Osteoblast (primary cell): Measurements from ENCODE around the gene RBMX. TPM values are rescaled to one million over a fixed set of nuclear protein-coding genes. Genes with fewer than 3 reads are reported as not detected.

Experiments
- DNase-seq: peaks from one replicate; pipeline ENCODE4 v3.0.0; 2011; ENCODE audit warnings: low spot score, mixed read lengths; ENCODE audit not compliant: insufficient read length; ENCODE audit errors: missing footprints
- H2AFZ ChIP-seq: 2 replicates; pipeline ENCODE4 v1.6.0; 2011; ENCODE audit warnings: mild to moderate bottlenecking, low read length
- H3K27ac ChIP-seq: 2 replicates; pipeline ENCODE4 v1.5.1; 2011; ENCODE audit warnings: mild to moderate bottlenecking, low read depth, low read length, moderate library complexity
- H3K27me3 ChIP-seq: 2 replicates; pipeline ENCODE4 v1.6.0; 2012; ENCODE audit warnings: mild to moderate bottlenecking, control low read depth, inconsistent platforms, low read length, moderate library complexity; ENCODE audit not compliant: insufficient read depth
- H3K36me3 ChIP-seq: 2 replicates; pipeline ENCODE4 v1.5.1; 2011; ENCODE audit warnings: mild to moderate bottlenecking, low read length, control low read depth, moderate library complexity; ENCODE audit not compliant: insufficient read depth
- H3K4me1 ChIP-seq: 2 replicates; pipeline ENCODE4 v1.5.1; 2011; ENCODE audit warnings: mild to moderate bottlenecking, low read length, control low read depth, moderate library complexity; ENCODE audit not compliant: insufficient read depth
- H3K4me2 ChIP-seq: 2 replicates; pipeline ENCODE4 v1.6.0; 2011; ENCODE audit warnings: mild to moderate bottlenecking, low read length; ENCODE audit not compliant: insufficient read depth
- H3K4me3 ChIP-seq: fragments of 200-600 bp; sonication (generic); 3 replicates; pipeline ENCODE4 v1.5.1; 2012; ENCODE audit warnings: mild to moderate bottlenecking, low read length, inconsistent platforms; ENCODE audit not compliant: insufficient read depth
- H3K79me2 ChIP-seq: 2 replicates; pipeline ENCODE4 v1.6.0; 2012; ENCODE audit warnings: mild to moderate bottlenecking, low read length, control low read depth, inconsistent platforms; ENCODE audit not compliant: insufficient read depth
- H3K9me3 ChIP-seq: 2 replicates; pipeline ENCODE4 v1.5.1; 2011; ENCODE audit warnings: low read depth, low read length, control low read depth
- H4K20me1 ChIP-seq: 2 replicates; pipeline ENCODE4 v1.6.0; 2012; ENCODE audit warnings: mild to moderate bottlenecking, low read length, control low read depth; ENCODE audit not compliant: insufficient read depth
- CTCF ChIP-seq: IDR thresholded peaks from 2 replicates; pipeline ENCODE4 v1.5.1; 2011; ENCODE audit warnings: mild to moderate bottlenecking, low read depth, low read length, moderate library complexity; ENCODE audit errors: extremely low read depth
- total RNA-seq: library from RNA; depleted of rRNA; stranded (reverse); fragments of >200 nt; gene quantifications from 2 replicates; pipeline ENCODE4 v1.2.3, GENCODE V29; 2012

Gene RBMX
- total RNA-seq, 1 donor: 202 TPM

GRCh38 chrX:136856050-136856449 is 24.5 kb downstream of the RBMX start:
- H2AFZ ChIP-seq: no peak overlapping the region
- no peak overlapping the region for H3K27ac ChIP-seq
- no peaks in the 10 kb centered on the region for H3K9me3 ChIP-seq
- no peak overlapping the region for H3K4me2 ChIP-seq
- no peaks in the 10 kb centered on the region for H3K4me1 ChIP-seq
- no peak for DNase-seq
- no peak for TF ChIP-seq CTCF
- H3K27me3 ChIP-seq: no peaks in the 10 kb centered on the region
- no peak overlapping the region for H3K4me3 ChIP-seq
- H3K79me2 ChIP-seq: no peaks in the 10 kb centered on the region
- no peaks in the 10 kb centered on the region for H4K20me1 ChIP-seq
- H3K36me3 ChIP-seq: no peaks in the 10 kb centered on the region

- no peak overlapping the region for H2AFZ ChIP-seq
- no peak overlapping the region for H3K27ac ChIP-seq
- no peak for TF ChIP-seq CTCF
- no peaks in the 10 kb centered on the region for H3K27me3 ChIP-seq
- H3K36me3 ChIP-seq: peaks cover 4% of the 10 kb centered on the region
- no peaks in the 10 kb centered on the region for H3K9me3 ChIP-seq
- H4K20me1 ChIP-seq: no peaks in the 10 kb centered on the region
- no peaks in the 10 kb centered on the region for H3K79me2 ChIP-seq
- no peak for DNase-seq
- H3K4me2 ChIP-seq: no peak overlapping the region
- H3K4me1 ChIP-seq: no peaks in the 10 kb centered on the region
- no peak overlapping the region for H3K4me3 ChIP-seq
Observed at GRCh38 chrX:136851526-136851925, 29.0 kb downstream of the RBMX start.

GRCh38 chrX:136850441-136851175 is 29.9 kb downstream of the RBMX start:
- H3K4me1 ChIP-seq: no peaks in the 10 kb centered on the region
- DNase-seq: no peak
- H3K4me3 ChIP-seq: no peak overlapping the region
- H3K27ac ChIP-seq: no peak overlapping the region
- no peaks in the 10 kb centered on the region for H4K20me1 ChIP-seq
- H3K4me2 ChIP-seq: peak overlapping the region; percentile 24
- H3K9me3 ChIP-seq: no peaks in the 10 kb centered on the region
- peak overlapping the region; percentile 42 for H2AFZ ChIP-seq
- H3K27me3 ChIP-seq: no peaks in the 10 kb centered on the region
- no peak for TF ChIP-seq CTCF
- H3K36me3 ChIP-seq: peaks cover 4% of the 10 kb centered on the region
- H3K79me2 ChIP-seq: no peaks in the 10 kb centered on the region

GRCh38 chrX:136849395-136849794 is 31.1 kb downstream of the RBMX start:
- peak; percentile 19 for DNase-seq
- Histone ChIP-seq H3K4me2 (no peak overlapping the region), H3K9me3 (no peaks in the 10 kb centered on the region), H4K20me1 (no peaks in the 10 kb centered on the region), H2AFZ (no peak overlapping the region), H3K27me3 (no peaks in the 10 kb centered on the region), H3K36me3 (peaks cover 4% of the 10 kb centered on the region), H3K27ac (no peak overlapping the region), H3K4me1 (no peaks in the 10 kb centered on the region), H3K79me2 (no peaks in the 10 kb centered on the region), H3K4me3 (no peak overlapping the region)
- no peak for TF ChIP-seq CTCF
